K562 (cell line): ENCODE measurements around the gene SPEM2. TPM values are rescaled to one million over a fixed set of nuclear protein-coding genes. Genes with fewer than 3 reads are reported as not detected.
A peak's percentile ranks its signal among the peaks of the same experiment; 100 is the strongest.

ENCODE experiments used
- ATAC-seq: fragments of 200-7000 bp; cut with Tn5 transposase; 3 replicates; pipeline ENCODE4 v1.9.1; 2020; ENCODE audit warnings: moderate library complexity
- BruUV-seq: library from RNA; stranded (reverse); fragments of 400-500 nt; replicated peaks from 2 replicates; lab custom pipeline; 2021; lab: Mats Ljungman, UMichigan
- CTCF ChIA-PET: fragments of 300-600 bp; formaldehyde crosslinking; extraction: SDS; loops from one replicate; lab custom pipeline; 2021; ENCODE audit warnings: low intra/inter-chr PET ratio; lab: Yijun Ruan, JAX
- POLR2A ChIA-PET: fragments of 300-600, 350-650 bp; sonication (Branson Sonifier 250); formaldehyde crosslinking; extraction: SDS; loops from one replicate; lab custom pipeline; 2021; ENCODE audit warnings: antibody characterized with exemption, inconsistent platforms; lab: Yijun Ruan, JAX
- DNase-seq, 4 experiments: peaks; one replicate each; pipeline versions ENCODE4 v3.0.0 to v3.0.0-alpha.2; 2011 to 2018; ENCODE audit warnings: low spot score in 3 of 4, mixed read lengths in 3 of 4; ENCODE audit errors: extremely low read depth in 1 of 4
- FAIRE-seq: peaks from 2 replicates; lab custom pipeline; 2011; peaks lifted over from hg19 to GRCh38; lab: Jason Lieb, UNC
- H2AFZ ChIP-seq: 2 replicates; pipeline ENCODE4 v1.6.0; 2011; ENCODE audit warnings: low read depth, low read length, control low read depth, inconsistent platforms
- H3K27ac ChIP-seq: fragments of 200-600 bp; 3 replicates; pipeline ENCODE4 v1.8.0; 2011; ENCODE audit warnings: low read depth, mild to moderate bottlenecking, control low read depth, inconsistent platforms, low read length, moderate library complexity, mixed read lengths; ENCODE audit errors: extremely low read depth
- H3K27me3 ChIP-seq, 2 experiments: fragments of 300-600 bp in 1 of 2; 2 replicates in 1 of 2; 3 replicates in 1 of 2; pipeline versions ENCODE4 v1.6.0 to v1.8.0; 2011; ENCODE audit warnings: inconsistent platforms in 2 of 2, low read length in 2 of 2, mild to moderate bottlenecking in 1 of 2, mixed read lengths in 1 of 2, moderate library complexity in 1 of 2; ENCODE audit not compliant: control insufficient read depth in 2 of 2, insufficient read depth in 2 of 2
- H3K36me3 ChIP-seq: fragments of 300-600 bp; 3 replicates; pipeline ENCODE4 v1.8.0; 2011; ENCODE audit warnings: mild to moderate bottlenecking, low read length, inconsistent platforms; ENCODE audit not compliant: control insufficient read depth, insufficient read depth
- H3K4me1 ChIP-seq, 2 experiments: fragments of 200-600 bp in 1 of 2; replicated peaks in 1 of 2; 2 replicates in 1 of 2; 3 replicates in 1 of 2; pipeline versions ENCODE4 v1.5.1 to v1.8.0; 2011; ENCODE audit warnings: inconsistent platforms in 2 of 2, low read length in 2 of 2, mild to moderate bottlenecking in 1 of 2, mixed read lengths in 1 of 2, moderate library complexity in 1 of 2; ENCODE audit not compliant: control insufficient read depth in 2 of 2, insufficient read depth in 2 of 2
- H3K4me2 ChIP-seq: 2 replicates; pipeline ENCODE4 v1.6.1; 2011; ENCODE audit warnings: low read length, control low read depth, inconsistent platforms, mixed read lengths; ENCODE audit not compliant: insufficient read depth
- H3K4me3 ChIP-seq: fragments of 200-600 bp; sonication (generic), shearing (Covaris generic); 2 replicates; pipeline ENCODE4 v1.5.1; 2016; ENCODE audit warnings: control low read depth, inconsistent platforms
- H3K79me2 ChIP-seq: fragments of 200-600 bp; 3 replicates; pipeline ENCODE4 v1.8.0; 2011; ENCODE audit warnings: low read length, inconsistent platforms; ENCODE audit not compliant: control insufficient read depth, insufficient read depth
- H3K9ac ChIP-seq, 2 experiments: 2 replicates each; pipeline versions ENCODE4 v1.6.0 to v1.6.1; 2011; ENCODE audit warnings: low read depth in 2 of 2, low read length in 2 of 2, control low read depth in 1 of 2, inconsistent platforms in 1 of 2, mild to moderate bottlenecking in 1 of 2, mixed read lengths in 1 of 2; ENCODE audit not compliant: insufficient read depth in 1 of 2
- H3K9me1 ChIP-seq: one replicate; pipeline ENCODE4 v1.6.0; 2011; ENCODE audit warnings: inconsistent platforms, mild to moderate bottlenecking, low read length, moderate library complexity; ENCODE audit not compliant: control insufficient read depth, insufficient read depth
- H3K9me3 ChIP-seq: replicated peaks from 2 replicates; pipeline ENCODE4 v1.5.1; 2011; ENCODE audit warnings: low read depth, low read length, inconsistent platforms; ENCODE audit not compliant: control insufficient read depth, insufficient read depth
- H4K20me1 ChIP-seq: replicated peaks from 2 replicates; pipeline ENCODE4 v1.6.1; 2011; ENCODE audit warnings: low read length, inconsistent platforms, mixed read lengths; ENCODE audit not compliant: control insufficient read depth, insufficient read depth
- BDP1 ChIP-seq: IDR thresholded peaks from 3 replicates; pipeline ENCODE4 v1.6.1; 2011; ENCODE audit not compliant: insufficient read length, insufficient read depth
- CBFA2T2 ChIP-seq: fragments of 450-650 bp; conservative IDR thresholded peaks from 2 replicates; pipeline ENCODE4 v1.6.1; 2017; ENCODE audit warnings: mild to moderate bottlenecking
- CBFA2T3 ChIP-seq: fragments of 450-650 bp; IDR thresholded peaks from 2 replicates; pipeline ENCODE4 v1.6.1; 2017
- CREB1 ChIP-seq, 2 experiments: sonication (generic) in 1 of 2; formaldehyde crosslinking in 1 of 2; IDR thresholded peaks; 2 replicates each; pipeline versions ENCODE4 v1.6.1 to v1.8.0; 2012 to 2022; ENCODE audit warnings: inconsistent platforms in 1 of 2, mild to moderate bottlenecking in 1 of 2, missing genetic modification reagents in 1 of 2, moderate library complexity in 1 of 2
- EP400 ChIP-seq: fragments of 450-650 bp; IDR thresholded peaks from 2 replicates; pipeline ENCODE4 v1.6.1; 2017; ENCODE audit warnings: antibody characterized with exemption, mild to moderate bottlenecking, moderate library complexity
- FOXM1 ChIP-seq, 2 experiments: fragments of 450-650 bp in 1 of 2; sonication (generic) in 1 of 2; formaldehyde crosslinking in 1 of 2; IDR thresholded peaks; 2 replicates each; pipeline versions ENCODE4 v1.6.1 to v1.9.0; 2017 to 2022; ENCODE audit warnings: low read depth in 2 of 2, mild to moderate bottlenecking in 2 of 2, missing genetic modification reagents in 1 of 2, moderate library complexity in 1 of 2
- MEIS2 ChIP-seq: fragments of 450-650 bp; IDR thresholded peaks from 2 replicates; pipeline ENCODE4 v1.6.1; 2014; ENCODE audit warnings: mild to moderate bottlenecking; ENCODE audit not compliant: partially characterized antibody
- MTA2 ChIP-seq: fragments of 450-650 bp; IDR thresholded peaks from 2 replicates; pipeline ENCODE4 v1.6.1; 2016; ENCODE audit warnings: low read depth
- MTA3 ChIP-seq: fragments of 450-650 bp; formaldehyde crosslinking; IDR thresholded peaks from 2 replicates; pipeline ENCODE4 v1.6.1; 2017; ENCODE audit warnings: mild to moderate bottlenecking, borderline replicate concordance
- NCOR1 ChIP-seq: fragments of 450-650 bp; IDR thresholded peaks from 2 replicates; pipeline ENCODE4 v1.6.1; 2016; ENCODE audit warnings: mild to moderate bottlenecking, moderate library complexity
- NELFE ChIP-seq: IDR thresholded peaks from 2 replicates; pipeline ENCODE4 v1.6.1; 2011; ENCODE audit warnings: mild to moderate bottlenecking; ENCODE audit not compliant: insufficient read depth, insufficient read length
- NFIX ChIP-seq: fragments of 250-450 bp; sonication (Bioruptor Pico); IDR thresholded peaks from 2 replicates; pipeline ENCODE4 v1.4.0; 2020; ENCODE audit warnings: low read depth, mild to moderate bottlenecking, moderate library complexity
- SMARCB1 ChIP-seq: IDR thresholded peaks from 2 replicates; pipeline ENCODE4 v1.6.1; 2011; ENCODE audit warnings: improper control_type of control experiment, low read depth; ENCODE audit not compliant: insufficient read length
- TCF3 ChIP-seq: sonication (generic); formaldehyde crosslinking; IDR thresholded peaks from 2 replicates; pipeline ENCODE4 v1.4.0; 2020; ENCODE audit warnings: mild to moderate bottlenecking, missing genetic modification reagents
- TOE1 ChIP-seq, 2 experiments: fragments of 450-650 bp in 1 of 2; sonication (generic) in 1 of 2; formaldehyde crosslinking in 1 of 2; IDR thresholded peaks; 2 replicates each; pipeline versions ENCODE4 v1.7.1 to v1.8.0; 2016 to 2022; ENCODE audit warnings: borderline replicate concordance in 2 of 2, mild to moderate bottlenecking in 2 of 2, antibody characterized with exemption in 1 of 2, inconsistent platforms in 1 of 2, low read depth in 1 of 2, missing genetic modification reagents in 1 of 2, moderate library complexity in 1 of 2
- ZFX ChIP-seq: sonication (generic); formaldehyde crosslinking; IDR thresholded peaks from 2 replicates; pipeline ENCODE4 v1.8.0; 2022; ENCODE audit warnings: mild to moderate bottlenecking, missing genetic modification reagents, moderate library complexity
- ZNF41 ChIP-seq: fragments of 250-450 bp; sonication (Bioruptor Pico); conservative IDR thresholded peaks from 2 replicates; pipeline ENCODE4 v1.4.0; 2020; ENCODE audit warnings: mild to moderate bottlenecking
- WGBS: fragments of 100-300 bp; shearing (Covaris generic); methylation state at CpG from one replicate; pipeline ENCODE4 v1.1.6; 2016; ENCODE audit warnings: low coverage, mixed read lengths; ENCODE audit not compliant: insufficient coverage; ENCODE audit errors: missing lambda C conversion rate; 5-methylcytosine and 5-hydroxymethylcytosine counted together
- in situ Hi-C: fragments of 300-500 bp; cut with MboI; formaldehyde crosslinking; loops from 4 replicates; pipeline ENCODE4 v1.15.0; 2018; ENCODE audit warnings: inconsistent platforms, mixed read lengths
- intact Hi-C: fragments of 100-400 bp; cut with micrococcal nuclease; formaldehyde crosslinking; loops from 2 replicates; pipeline ENCODE4 v1.14.2; 2022
- polyA plus RNA-seq, 8 experiments: library from polyadenylated mRNA; depleted of rRNA in 4 of 8; stranded (reverse) in 5 of 8; unstranded in 3 of 8; fragments of >200 nt; fragmentation: Nextera tagmentation in 2 of 8; fragmentation: Illumina TruSeq in 1 of 8; extraction: Ambion mirVana in 2 of 8; extraction: Trizol in 1 of 8; gene quantifications; 2 replicates each; pipeline versions ENCODE4 v1.2.1 to v1.2.3, GENCODE V29; 2011 to 2014; ENCODE audit warnings: inconsistent platforms in 1 of 8, missing spikeins in 1 of 8
- total RNA-seq, 7 experiments: library from RNA; depleted of rRNA in 6 of 7; stranded (reverse); fragments of >200 nt in 6 of 7; fragmentation: Illumina TruSeq in 2 of 7; extraction: Trizol in 2 of 7; gene quantifications; 2 replicates each; pipeline versions ENCODE4 v1.2.1 to v1.2.3, GENCODE V29; 2011 to 2021; ENCODE audit warnings: low replicate concordance in 1 of 7
- TF ChIP-seq, protein P1 (sequence below): fragments of 250-450 bp; sonication (Bioruptor Pico); IDR thresholded peaks from 2 replicates; pipeline ENCODE4 v1.8.0; 2021; ENCODE audit warnings: mild to moderate bottlenecking, moderate library complexity
- TF ChIP-seq, protein P2 (sequence below): fragments of 450-650 bp; IDR thresholded peaks from 2 replicates; pipeline ENCODE4 v1.6.1; 2016; ENCODE audit warnings: borderline replicate concordance

SPEM2 gene
- total and polyA plus RNA-seq, 9 of the 15 experiments (the other 6 are each of a cell fraction or from before 2014, with no cell fraction given): not detected

DNA sequence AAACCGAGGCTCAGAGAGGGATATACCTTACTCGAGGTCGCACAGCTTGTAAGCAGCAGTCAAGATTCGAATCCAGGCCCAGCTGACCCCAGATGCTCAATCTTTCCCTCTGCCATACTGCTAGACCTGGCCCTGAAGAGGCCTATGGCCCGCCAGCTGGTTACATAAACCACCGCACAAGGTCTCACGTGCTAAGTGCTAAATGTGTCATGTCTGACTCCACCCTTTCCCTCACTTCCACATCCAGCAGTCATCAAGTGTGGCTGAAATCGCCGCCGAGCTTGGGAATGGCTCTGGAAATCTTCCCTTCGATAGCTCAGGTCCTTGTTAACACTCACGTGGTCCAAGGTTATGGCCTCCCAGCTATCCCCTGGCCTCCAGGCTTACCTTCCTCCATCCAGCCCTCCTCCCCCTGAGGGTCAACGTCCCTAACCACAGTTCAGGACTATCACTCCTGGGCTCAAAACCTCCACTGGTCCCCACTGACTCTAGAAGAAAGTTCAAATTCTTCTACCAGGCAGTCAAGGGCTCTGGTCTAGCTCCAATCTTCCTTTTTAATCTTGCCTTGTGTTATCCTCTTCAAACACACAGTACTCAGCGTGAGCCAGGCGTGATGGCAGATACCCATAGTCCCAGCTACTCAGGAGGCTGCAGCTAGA lies 50.5 kb downstream of the SPEM2 start:
- Histone ChIP-seq H3K79me2 (peaks cover 86% of the 10 kb centered on the region), H2AFZ (peak overlapping the region; percentile 60), H3K4me3 (no peak overlapping the region), H3K27ac (peak overlapping the region; percentile 92), H3K4me1 (peaks cover 37 to 53% of the 10 kb centered on the region in 2 experiments), H3K27me3 (no peaks in the 10 kb centered on the region), H3K9ac (peak overlapping the region; percentile 53 to 83; a peak in 3 of 4 replicates), H3K9me1 (no peaks in the 10 kb centered on the region), H3K4me2 (peak overlapping the region; percentile 93), H4K20me1 (0 out of 2 replicates have a peak, but pooled peaks cover 13% of the 10 kb centered on the region), H3K36me3 (no peaks in the 10 kb centered on the region; the same call in 1 of the 3 replicates), H3K9me3 (no peaks in the 10 kb centered on the region)
- DNase-seq (peak in 3 of 4 experiments; percentile 39 to 80 (median 66)), ATAC-seq (peak; percentile 72), FAIRE-seq (peak; percentile 96)
- POLR2A ChIA-PET: interaction anchor here (0.6 to 2.6 kb wide), 9 partner anchors 9 to 254 kb away, joined by 3 to 13 read pairs (median 6); partner anchors contain the start of genes POLR2A and SPEM2
- no TSS peak for BruUV-seq
- CTCF ChIA-PET: no interaction called here
- in situ Hi-C loops (no loop called here), intact Hi-C loops (no loop called here)
- WGBS: 12% methylated on average over 15 of the region's 15 CpGs
- TF ChIP-seq EP400: peak; percentile 36; the same call in 1 of the 2 replicates
- no peak for TF ChIP-seq BDP1
- peak; percentile 18 for TF ChIP-seq MEIS2
- peak; percentile 40; the same call in 1 of the 2 replicates for TF ChIP-seq FOXM1 (IDR thresholded peaks at IDR 0.05; ENCODE audit: low read depth)
- TF ChIP-seq FOXM1 (CRISPR knock-in tag; IDR thresholded peaks at IDR 0.05; ENCODE audit: low read depth): no peak
- TF ChIP-seq SMARCB1: no peak
- peak; percentile 85 for TF ChIP-seq CBFA2T3
- TF ChIP-seq CBFA2T2: peak; percentile 68
- TF ChIP-seq, protein P1, sequence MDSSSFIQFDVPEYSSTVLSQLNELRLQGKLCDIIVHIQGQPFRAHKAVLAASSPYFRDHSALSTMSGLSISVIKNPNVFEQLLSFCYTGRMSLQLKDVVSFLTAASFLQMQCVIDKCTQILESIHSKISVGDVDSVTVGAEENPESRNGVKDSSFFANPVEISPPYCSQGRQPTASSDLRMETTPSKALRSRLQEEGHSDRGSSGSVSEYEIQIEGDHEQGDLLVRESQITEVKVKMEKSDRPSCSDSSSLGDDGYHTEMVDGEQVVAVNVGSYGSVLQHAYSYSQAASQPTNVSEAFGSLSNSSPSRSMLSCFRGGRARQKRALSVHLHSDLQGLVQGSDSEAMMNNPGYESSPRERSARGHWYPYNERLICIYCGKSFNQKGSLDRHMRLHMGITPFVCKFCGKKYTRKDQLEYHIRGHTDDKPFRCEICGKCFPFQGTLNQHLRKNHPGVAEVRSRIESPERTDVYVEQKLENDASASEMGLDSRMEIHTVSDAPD: no peak
- TF ChIP-seq MTA2: peak; percentile 65
- TF ChIP-seq ZFX (CRISPR knock-in tag): peak; percentile 79
- peak; percentile 68 for TF ChIP-seq TCF3 (CRISPR knock-in tag)
- TF ChIP-seq TOE1 (IDR thresholded peaks at IDR 0.05; ENCODE audit: borderline replicate concordance): 0 out of 2 replicates have a peak, but pooled peaks have one; percentile 28
- no peak for TF ChIP-seq TOE1 (CRISPR knock-in tag; IDR thresholded peaks at IDR 0.05; ENCODE audit: borderline replicate concordance, low read depth)
- TF ChIP-seq, protein P2, sequence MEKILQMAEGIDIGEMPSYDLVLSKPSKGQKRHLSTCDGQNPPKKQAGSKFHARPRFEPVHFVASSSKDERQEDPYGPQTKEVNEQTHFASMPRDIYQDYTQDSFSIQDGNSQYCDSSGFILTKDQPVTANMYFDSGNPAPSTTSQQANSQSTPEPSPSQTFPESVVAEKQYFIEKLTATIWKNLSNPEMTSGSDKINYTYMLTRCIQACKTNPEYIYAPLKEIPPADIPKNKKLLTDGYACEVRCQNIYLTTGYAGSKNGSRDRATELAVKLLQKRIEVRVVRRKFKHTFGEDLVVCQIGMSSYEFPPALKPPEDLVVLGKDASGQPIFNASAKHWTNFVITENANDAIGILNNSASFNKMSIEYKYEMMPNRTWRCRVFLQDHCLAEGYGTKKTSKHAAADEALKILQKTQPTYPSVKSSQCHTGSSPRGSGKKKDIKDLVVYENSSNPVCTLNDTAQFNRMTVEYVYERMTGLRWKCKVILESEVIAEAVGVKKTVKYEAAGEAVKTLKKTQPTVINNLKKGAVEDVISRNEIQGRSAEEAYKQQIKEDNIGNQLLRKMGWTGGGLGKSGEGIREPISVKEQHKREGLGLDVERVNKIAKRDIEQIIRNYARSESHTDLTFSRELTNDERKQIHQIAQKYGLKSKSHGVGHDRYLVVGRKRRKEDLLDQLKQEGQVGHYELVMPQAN: no peak
- TF ChIP-seq NCOR1: peak; percentile 58
- TF ChIP-seq MTA3: 0 out of 2 replicates have a peak, but pooled peaks have one; percentile 26
- no peak for TF ChIP-seq ZNF41 (CRISPR knock-in tag)
- TF ChIP-seq NELFE: no peak
- no peak for TF ChIP-seq CREB1 (IDR thresholded peaks at IDR 0.05)
- TF ChIP-seq CREB1 (CRISPR knock-in tag; IDR thresholded peaks at IDR 0.05): 0 out of 2 replicates have a peak, but pooled peaks have one; percentile 49
- no peak for TF ChIP-seq NFIX
